HG03571 (cell line): ENCODE data around the gene HRAS.
A peak's percentile ranks its signal among the peaks of the same experiment; 100 is the strongest.

Experiments used
- ATAC-seq: cut with Tn5 transposase; IDR thresholded peaks from one replicate; pipeline ENCODE4 v1.9.1; 2021; ENCODE audit not compliant: unreplicated experiment

HRAS gene

GRCh38 chr11:567629-568292, 32.4 kb upstream of the HRAS start:
- no peak for ATAC-seq

GRCh38 chr11:567011-567628, 31.7 kb upstream of the HRAS start:
- ATAC-seq: no peak

DNA sequence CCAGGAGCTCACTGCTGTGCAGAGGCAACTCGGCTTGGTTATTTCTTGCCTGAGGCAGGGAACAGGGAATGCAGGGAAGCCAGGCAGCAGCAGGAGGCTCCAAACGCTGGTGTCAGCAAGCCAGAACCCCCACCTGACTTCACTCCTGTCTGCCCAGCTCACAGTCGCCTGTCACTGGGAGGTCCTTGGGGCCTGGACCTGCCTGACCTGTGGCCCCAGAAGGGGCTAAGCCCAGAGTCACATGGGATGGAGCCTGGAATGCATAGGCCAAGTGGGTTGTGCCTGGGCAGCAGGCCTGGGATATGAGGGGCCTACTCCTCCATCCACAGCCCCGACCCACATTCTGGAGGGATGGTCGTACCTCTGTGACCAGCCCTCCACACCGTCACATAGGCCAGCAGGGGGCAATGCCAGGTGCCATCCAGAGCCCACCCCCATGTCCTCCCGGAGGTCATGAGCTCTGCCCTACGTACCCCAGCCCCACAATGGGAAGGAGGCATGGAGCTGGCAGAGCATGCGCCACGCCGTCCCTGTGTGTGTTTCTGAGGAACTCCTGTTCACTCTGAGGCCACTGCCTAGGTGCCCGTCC, 30.6 kb upstream of the HRAS start:
- ATAC-seq: no peak

DNA sequence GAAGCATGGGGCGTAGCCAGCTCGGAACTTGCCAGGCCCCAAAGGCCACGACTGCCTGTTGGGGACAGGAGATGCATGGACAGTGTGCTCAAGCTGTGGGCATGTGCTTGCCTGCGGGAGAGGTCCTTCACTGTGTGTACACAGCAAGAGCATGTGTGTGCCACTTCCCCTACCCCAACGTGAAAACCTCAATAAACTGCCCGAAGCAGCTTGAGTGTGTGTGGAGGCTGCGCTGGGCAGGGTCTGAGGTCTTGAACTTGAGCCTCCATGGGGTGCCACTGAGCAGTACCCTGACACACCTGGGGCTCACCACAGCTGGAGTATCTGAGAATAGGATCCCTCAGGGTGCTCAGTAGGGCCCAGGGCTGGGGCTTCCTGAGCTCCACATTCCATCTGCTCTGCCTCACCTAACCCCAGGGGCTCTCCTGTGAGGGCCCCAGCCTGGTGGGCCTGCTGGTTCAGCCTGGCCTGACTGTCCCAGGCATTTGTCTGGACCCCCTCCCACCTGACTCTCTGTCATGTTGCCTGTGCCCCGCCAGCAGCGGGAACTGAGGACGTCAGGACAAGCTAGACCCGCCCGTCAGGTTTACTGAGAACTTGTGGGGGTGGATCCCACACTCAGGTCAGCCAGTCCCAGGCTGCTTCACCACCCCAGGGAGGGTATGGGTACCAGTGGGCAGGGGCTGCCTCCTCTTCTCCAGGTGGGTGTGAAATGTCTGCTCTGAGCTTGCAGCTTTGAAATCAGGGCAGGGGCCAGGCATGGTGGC, 28.6 kb upstream of the HRAS start:
- ATAC-seq: no peak

GRCh38 chr11:563066-563811, 27.9 kb upstream of the HRAS start:
- ATAC-seq: no peak

- ATAC-seq: no peak
These were observed 26.8 kb upstream of the HRAS start for GRCh38 chr11:562046-562645.

DNA sequence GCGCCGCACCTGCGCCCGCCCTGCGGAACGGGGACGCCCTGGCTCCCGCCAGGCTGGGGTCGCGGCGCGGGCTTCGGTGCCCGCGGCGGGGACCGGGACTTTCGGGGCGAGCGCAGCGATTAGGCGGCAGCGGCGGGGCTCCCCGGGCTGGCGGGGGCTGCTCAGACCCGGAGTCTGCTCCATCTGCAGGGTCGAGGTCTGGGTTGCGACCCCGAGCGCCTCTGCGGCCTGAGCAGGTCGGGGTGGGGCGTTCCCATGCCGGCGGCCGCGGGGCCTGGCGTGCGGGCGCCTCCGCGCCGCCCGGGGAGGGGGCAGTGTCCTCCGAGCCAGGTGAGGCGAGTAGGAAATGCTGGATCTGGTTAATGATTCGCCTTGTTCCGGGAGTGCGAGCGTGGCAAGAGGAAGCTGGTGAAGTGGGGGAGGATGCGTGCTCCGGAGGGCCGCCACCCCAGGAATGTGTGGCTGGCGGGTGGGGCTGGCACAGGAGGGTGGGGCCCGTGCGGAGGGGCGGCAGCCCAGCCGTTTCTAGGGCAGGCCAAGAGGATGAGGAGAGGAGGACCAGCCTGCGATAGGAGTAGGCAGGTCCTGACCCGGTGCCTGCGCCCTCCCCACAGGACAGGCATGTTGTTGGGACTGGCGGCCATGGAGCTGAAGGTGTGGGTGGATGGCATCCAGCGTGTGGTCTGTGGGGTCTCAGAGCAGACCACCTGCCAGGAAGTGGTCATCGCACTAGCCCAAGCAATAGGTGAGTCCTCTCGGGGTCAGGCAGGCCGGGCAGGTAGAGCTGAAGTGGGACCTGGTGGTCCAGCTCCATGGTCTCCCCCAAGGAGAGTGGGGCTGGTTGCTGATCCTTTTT, 26.0 kb upstream of the HRAS start:
- ATAC-seq: peak; percentile 9

GRCh38 chr11:560305-561147, 25.1 kb upstream of the HRAS start, which contains the start of the genes LMNTD2 and RASSF7:
LMNTD2 (minus strand) TSS chr11:560738; CDS start chr11:560716, 22 bp downstream.
RASSF7 (plus strand) TSS chr11:560970; CDS start chr11:561769, 799 bp downstream.
- peak; percentile 75 for ATAC-seq

DNA sequence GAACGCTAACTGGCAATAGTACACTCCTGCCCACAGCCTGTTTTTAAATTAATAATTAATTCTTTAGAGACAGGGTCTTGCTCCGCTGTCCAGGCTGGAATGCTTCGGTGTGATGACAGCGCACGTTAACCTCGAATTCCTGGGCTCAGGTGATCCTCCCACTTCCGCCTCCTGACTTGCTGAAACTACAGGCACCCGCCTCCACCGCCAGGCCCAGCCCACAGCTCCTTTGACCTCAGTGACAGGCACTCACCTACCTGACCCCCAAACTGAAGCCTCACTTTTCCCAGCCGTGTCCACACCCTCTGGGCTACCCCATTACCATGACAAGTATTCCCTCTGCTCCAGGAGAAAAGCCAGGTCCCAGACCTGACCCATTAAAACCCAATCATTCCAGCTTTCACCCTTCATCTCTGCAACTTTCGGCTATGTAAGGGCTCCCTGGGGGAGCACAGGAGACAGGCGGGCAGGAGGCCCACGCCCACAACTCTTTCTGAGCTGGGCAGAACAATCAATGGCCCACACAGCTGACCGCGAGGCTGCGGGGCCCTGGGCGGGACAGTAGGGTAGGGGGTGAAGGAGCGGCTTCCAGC, 24.4 kb upstream of the HRAS start:
- ATAC-seq: no peak

- ATAC-seq: no peak
These were observed 23.7 kb upstream of the HRAS start for GRCh38 chr11:559020-559620.

DNA sequence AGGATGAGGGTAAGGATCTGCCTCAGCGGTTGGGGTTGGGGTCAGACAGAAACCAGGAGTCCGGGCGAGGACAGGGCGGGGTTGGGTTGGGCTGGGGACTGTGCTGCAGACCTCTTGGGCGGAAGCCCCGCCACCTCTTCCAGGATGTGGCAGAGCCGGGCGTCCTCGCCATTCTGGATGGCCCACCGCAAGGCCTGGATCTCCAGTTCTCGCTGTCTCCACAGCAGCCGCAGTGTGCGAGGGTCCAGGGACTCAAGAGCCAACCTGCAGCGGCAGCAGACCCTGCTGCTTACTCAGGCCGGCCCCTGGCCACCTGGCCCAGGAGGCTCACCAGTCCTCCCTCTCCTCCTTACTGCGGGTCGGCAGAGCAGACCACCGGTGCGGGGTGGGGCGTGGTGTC, 23.1 kb upstream of the HRAS start:
- no peak for ATAC-seq

DNA sequence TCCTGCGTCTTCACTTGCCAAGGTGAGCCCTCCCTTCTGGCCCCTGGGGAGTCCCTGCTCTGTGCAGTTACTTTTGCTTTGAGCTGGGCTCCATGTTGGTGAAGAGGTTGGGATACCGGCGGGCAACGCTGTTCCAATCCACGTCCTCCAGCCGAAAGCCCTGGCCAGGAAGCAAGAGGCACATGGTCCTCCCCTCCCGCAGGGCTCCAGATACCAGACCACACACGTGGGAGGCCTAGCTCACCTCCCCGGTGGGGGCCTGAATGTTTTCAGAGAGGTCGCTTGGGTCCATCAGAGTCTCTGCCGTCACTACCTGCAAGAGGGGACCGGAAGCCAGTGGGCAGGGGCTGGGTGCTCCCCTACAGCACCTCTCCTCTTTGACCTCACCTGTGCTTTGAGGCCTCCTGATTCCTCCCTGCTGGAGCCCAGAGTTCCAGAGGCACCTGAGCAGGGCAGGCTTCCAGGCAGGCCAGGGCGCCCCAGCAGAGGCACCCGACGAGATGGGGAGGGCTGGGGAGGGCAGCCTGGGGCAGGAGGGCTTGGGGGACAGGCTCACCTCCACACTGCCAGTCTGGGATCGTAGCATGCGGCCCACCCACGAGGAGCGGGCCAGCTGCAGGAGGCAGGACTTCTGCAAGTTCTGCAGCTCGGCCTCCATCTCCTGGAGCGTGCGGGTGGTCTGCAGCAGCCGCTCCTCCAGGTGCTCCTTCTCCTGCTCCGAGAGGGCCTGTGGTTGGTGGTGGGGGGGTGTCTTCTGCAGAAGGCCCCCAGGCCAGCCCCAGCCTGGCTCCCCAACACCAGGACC, 22.2 kb upstream of the HRAS start:
- no peak for ATAC-seq

DNA sequence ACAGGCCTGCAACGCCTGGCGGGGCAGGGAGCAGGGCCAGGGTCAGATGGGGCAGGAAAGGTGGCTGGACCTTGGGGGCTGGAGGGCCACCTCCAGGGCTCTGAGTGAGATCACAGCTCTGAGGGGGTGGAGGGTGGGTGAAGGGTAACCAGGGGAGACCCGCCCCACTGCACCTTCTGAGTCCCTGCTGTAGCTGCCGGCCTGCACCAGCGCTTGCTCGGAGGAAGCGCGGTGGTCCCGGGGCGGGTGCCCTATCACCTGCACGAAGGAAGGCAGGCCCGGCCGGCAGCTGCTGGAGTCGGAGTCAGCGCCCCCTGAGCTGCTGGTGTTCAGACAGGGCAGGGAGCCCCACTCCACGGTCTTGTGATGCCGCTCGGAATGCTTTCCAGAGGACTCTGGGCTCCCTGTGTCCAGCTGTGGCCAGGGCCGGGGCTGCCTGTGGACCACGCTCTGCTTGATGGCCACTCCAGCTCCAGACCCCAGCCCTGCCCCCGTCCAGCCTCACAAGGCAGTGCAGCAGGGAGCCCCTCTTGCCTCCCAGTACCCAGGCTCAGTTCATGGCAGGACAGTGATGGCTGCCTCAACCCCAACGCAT, 21.4 kb upstream of the HRAS start:
- no peak for ATAC-seq

GRCh38 chr11:555780-556661, 20.6 kb upstream of the HRAS start:
- no peak for ATAC-seq

DNA sequence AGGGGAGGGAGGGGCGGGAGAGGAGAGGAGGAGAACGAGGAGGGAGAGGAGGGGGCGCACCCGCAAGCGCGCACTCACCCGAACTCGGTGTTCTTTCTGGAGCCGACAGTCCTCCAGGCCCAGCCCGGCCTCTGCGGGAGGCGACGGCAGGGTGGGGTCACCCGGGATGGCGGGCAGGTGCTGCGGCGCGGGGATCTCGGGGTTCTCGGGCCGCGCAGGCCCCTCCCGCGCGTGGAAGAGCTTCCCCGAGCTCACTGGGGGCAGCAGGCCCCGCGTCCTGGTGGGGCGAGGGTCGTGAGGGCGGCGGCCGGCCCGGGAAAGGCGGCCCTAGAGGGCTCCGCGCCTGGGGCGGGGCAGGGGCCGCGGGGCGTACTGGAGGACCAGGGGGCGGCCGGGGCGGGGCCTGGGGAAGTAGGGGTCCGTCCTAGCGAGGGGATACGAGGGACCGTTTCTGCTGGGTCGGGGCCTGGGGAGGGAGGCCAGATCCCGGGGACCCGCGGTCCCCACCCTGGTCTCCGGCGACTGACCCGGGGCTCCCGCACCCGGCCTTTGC, 19.9 kb upstream of the HRAS start:
- no peak for ATAC-seq
